ENCODE data around the gene TRAM2.

Gene TRAM2

GRCh38 chr6:52545406-52546119, 31.3 kb downstream of the TRAM2 start:
- DNase-seq (ENCODE audit: low spot score), result no peak
- no peak for TF ChIP-seq CTCF (IDR thresholded peaks at IDR 0.05; ENCODE audit: extremely low read depth, missing control alignments)

GRCh38 chr6:52544602-52545405, 32.1 kb downstream of the TRAM2 start:
- no peak for TF ChIP-seq CTCF (IDR thresholded peaks at IDR 0.05; ENCODE audit: extremely low read depth, missing control alignments)
- DNase-seq (ENCODE audit: low spot score), result no peak

- no peak for TF ChIP-seq CTCF (IDR thresholded peaks at IDR 0.05; ENCODE audit: extremely low read depth, missing control alignments)
- DNase-seq (ENCODE audit: low spot score), result no peak
Observed at GRCh38 chr6:52543729-52544601, 32.9 kb downstream of the TRAM2 start.

GRCh38 chr6:52543262-52543661, 33.6 kb downstream of the TRAM2 start:
- TF ChIP-seq CTCF (IDR thresholded peaks at IDR 0.05; ENCODE audit: extremely low read depth, missing control alignments), result no peak
- no peak for DNase-seq (ENCODE audit: low spot score)

DNA sequence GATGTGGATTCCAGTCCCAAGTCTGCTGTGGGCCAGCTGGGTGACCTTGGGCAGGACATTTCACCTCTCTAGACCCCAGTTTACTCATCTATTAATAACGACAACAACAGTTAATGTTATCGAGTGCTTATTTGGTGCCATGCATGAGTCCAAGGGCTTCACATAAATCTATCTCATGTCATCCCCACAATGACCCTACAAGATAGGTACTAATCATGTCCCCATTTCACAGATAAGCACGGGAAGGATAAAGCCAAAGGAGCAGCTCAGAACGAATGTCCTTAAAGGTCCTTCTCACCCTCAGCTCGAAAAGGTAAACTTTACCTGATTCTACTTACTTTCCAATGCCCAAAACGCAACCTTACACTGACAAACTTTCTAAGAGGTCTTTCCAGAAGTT, 35.7 kb downstream of the TRAM2 start:
- DNase-seq (ENCODE audit: low spot score), result no peak
- TF ChIP-seq CTCF (IDR thresholded peaks at IDR 0.05; ENCODE audit: extremely low read depth, missing control alignments), result no peak

DNA sequence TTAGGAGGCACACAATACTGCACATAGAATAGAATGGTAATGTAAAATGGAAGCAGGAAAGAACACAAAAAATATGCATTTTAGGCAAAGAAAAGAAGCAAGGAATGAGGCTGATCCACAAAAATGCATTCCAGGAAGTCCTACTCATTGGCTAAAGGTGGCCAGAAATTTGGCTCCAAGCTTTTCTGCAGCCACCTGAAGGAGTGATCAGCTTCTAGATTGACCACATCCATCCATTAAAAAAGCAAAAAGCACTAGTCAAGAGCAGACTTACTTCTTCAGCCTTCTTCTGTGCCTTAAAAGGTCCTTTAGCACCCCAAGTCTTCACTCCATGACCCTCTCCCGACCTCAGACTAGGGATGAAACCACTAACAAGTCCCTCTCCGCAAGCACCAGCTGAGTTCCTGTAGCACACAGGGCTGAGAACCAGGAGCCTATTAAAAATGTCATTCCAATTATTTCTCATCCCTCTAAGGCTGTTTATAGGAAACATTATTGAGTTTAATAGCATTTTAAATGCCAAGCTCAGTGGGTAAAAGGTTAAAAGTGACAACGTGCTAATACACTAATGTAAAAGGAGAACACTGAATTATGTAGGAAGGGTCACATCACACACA, 36.5 kb downstream of the TRAM2 start:
- no peak for TF ChIP-seq CTCF (IDR thresholded peaks at IDR 0.05; ENCODE audit: extremely low read depth, missing control alignments)

More for the DNA sequence above, 36.5 kb downstream of the TRAM2 start:
- DNase-seq (ENCODE audit: low spot score), result no peak

Measured in GM20000 (cell line).